Neural crest cell (in vitro differentiated cells): ENCODE data around the gene BHLHA9. TPM values are rescaled to one million over a fixed set of nuclear protein-coding genes. Genes with fewer than 3 reads are reported as not detected.
"Not testable (repeated sequence)": the region's sequence is repeated elsewhere in the genome, so short reads cannot be mapped to it uniquely, and the experiment has no call there.

Source experiments
- DNase-seq: peaks from one replicate; pipeline ENCODE4 v3.0.0; 2021; ENCODE audit warnings: low read depth, mixed read lengths, low spot score
- H3K27ac Mint-ChIP-seq: one replicate; pipeline ENCODE4 v1.8.0; 2021; ENCODE audit warnings: mild to moderate bottlenecking, mixed read lengths; ENCODE audit not compliant: unreplicated experiment
- H3K27me3 Mint-ChIP-seq: 2 replicates; pipeline ENCODE4 v1.8.0; 2021; ENCODE audit warnings: low read depth, mild to moderate bottlenecking, mixed read lengths
- H3K36me3 Mint-ChIP-seq: 2 replicates; pipeline ENCODE4 v1.8.0; 2021; ENCODE audit warnings: low read depth, mild to moderate bottlenecking, mixed read lengths
- H3K4me1 Mint-ChIP-seq: 2 replicates; pipeline ENCODE4 v1.8.0; 2021; ENCODE audit warnings: mixed read lengths
- H3K4me3 Mint-ChIP-seq: one replicate; pipeline ENCODE4 v1.8.0; 2021; ENCODE audit warnings: mild to moderate bottlenecking, mixed read lengths
- H3K9me3 Mint-ChIP-seq: 2 replicates; pipeline ENCODE4 v1.8.0; 2021; ENCODE audit warnings: mixed read lengths
- CTCF ChIP-seq: fragments of 200-600 bp; sonication (generic); conservative IDR thresholded peaks from 2 replicates; pipeline ENCODE4 v1.5.0; 2021; ENCODE audit warnings: antibody characterized with exemption, mild to moderate bottlenecking
- total RNA-seq: library from RNA; stranded (reverse); gene quantifications from 2 replicates; pipeline ENCODE4 v1.2.1, GENCODE V29; 2021

The BHLHA9 gene
- total RNA-seq, 1 donor from 2014 or later: not detected

GRCh38 chr17:1239210-1239609, 31.0 kb upstream of the BHLHA9 start:
- Mint-ChIP-seq H3K27ac (no peak overlapping the region), H3K9me3 (no peaks in the 10 kb centered on the region)

GRCh38 chr17:1240426-1240825, 29.8 kb upstream of the BHLHA9 start:
- H3K27me3 Mint-ChIP-seq: peaks cover 18% of the 10 kb centered on the region
- H3K9me3 Mint-ChIP-seq, H3K36me3 Mint-ChIP-seq, H3K4me3 Mint-ChIP-seq, H3K4me1 Mint-ChIP-seq, DNase-seq, H3K27ac Mint-ChIP-seq: not testable (repeated sequence)

More at GRCh38 chr17:1239210-1239609, 31.0 kb upstream of the BHLHA9 start:
- Mint-ChIP-seq H3K27me3 (peaks cover 22% of the 10 kb centered on the region), H3K4me1 (peaks cover 5% of the 10 kb centered on the region), H3K4me3 (no peak overlapping the region), H3K36me3 (no peaks in the 10 kb centered on the region)
- DNase-seq: no peak
- no peak for TF ChIP-seq CTCF

GRCh38 chr17:1241929-1242328, 28.3 kb upstream of the BHLHA9 start:
- H3K9me3 Mint-ChIP-seq: no peaks in the 10 kb centered on the region
- H3K4me3 Mint-ChIP-seq: no peak overlapping the region
- no peak overlapping the region for H3K27ac Mint-ChIP-seq
- no peak for DNase-seq
- no peaks in the 10 kb centered on the region for H3K36me3 Mint-ChIP-seq
- TF ChIP-seq CTCF: no peak
- H3K27me3 Mint-ChIP-seq: peaks cover 18% of the 10 kb centered on the region
- no peaks in the 10 kb centered on the region for H3K4me1 Mint-ChIP-seq

- Mint-ChIP-seq H3K27ac (no peak overlapping the region), H3K9me3 (no peaks in the 10 kb centered on the region), H3K4me3 (no peak overlapping the region), H3K4me1 (no peaks in the 10 kb centered on the region), H3K36me3 (no peaks in the 10 kb centered on the region), H3K27me3 (peaks cover 13% of the 10 kb centered on the region)
- DNase-seq: no peak
- no peak for TF ChIP-seq CTCF
Measured at GRCh38 chr17:1244606-1245012, 25.6 kb upstream of the BHLHA9 start.

GRCh38 chr17:1251866-1252608, 18.2 kb upstream of the BHLHA9 start:
- Mint-ChIP-seq H3K27me3 (peaks cover 19% of the 10 kb centered on the region), H3K9me3 (no peaks in the 10 kb centered on the region), H3K36me3 (no peaks in the 10 kb centered on the region), H3K4me1 (no peaks in the 10 kb centered on the region), H3K4me3 (no peak overlapping the region), H3K27ac (no peak overlapping the region)
- no peak for DNase-seq
- no peak for TF ChIP-seq CTCF

- DNase-seq: no peak
- Mint-ChIP-seq H3K4me3 (no peak overlapping the region), H3K36me3 (no peaks in the 10 kb centered on the region), H3K27ac (no peak overlapping the region), H3K4me1 (peaks cover 5% of the 10 kb centered on the region), H3K9me3 (no peaks in the 10 kb centered on the region), H3K27me3 (peaks cover 33% of the 10 kb centered on the region)
- TF ChIP-seq CTCF: no peak
Measured at GRCh38 chr17:1255041-1255440, 15.2 kb upstream of the BHLHA9 start.
